ENCODE measurements around the gene VIT.

VIT gene

DNA sequence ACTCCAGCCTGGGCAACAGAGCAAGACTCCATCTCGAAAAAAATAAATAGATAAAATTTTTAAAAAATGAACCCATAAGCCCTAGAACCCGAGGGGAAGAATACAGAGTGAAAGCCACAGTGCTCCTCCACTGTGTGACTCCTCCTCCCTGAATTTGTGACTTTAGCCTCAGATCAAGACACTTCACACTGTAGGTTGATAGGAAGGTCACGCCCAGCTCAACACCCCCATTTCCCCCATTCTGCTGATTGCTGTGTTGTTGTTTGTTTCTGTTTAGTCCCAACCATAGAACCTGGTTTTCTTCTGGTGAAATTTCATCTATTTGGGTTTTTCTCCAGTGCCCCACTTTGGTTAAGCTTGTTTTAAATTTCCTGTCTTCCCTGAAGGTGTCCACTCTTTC, 102.2 kb downstream of the VIT start:
- TF ChIP-seq, protein P1, sequence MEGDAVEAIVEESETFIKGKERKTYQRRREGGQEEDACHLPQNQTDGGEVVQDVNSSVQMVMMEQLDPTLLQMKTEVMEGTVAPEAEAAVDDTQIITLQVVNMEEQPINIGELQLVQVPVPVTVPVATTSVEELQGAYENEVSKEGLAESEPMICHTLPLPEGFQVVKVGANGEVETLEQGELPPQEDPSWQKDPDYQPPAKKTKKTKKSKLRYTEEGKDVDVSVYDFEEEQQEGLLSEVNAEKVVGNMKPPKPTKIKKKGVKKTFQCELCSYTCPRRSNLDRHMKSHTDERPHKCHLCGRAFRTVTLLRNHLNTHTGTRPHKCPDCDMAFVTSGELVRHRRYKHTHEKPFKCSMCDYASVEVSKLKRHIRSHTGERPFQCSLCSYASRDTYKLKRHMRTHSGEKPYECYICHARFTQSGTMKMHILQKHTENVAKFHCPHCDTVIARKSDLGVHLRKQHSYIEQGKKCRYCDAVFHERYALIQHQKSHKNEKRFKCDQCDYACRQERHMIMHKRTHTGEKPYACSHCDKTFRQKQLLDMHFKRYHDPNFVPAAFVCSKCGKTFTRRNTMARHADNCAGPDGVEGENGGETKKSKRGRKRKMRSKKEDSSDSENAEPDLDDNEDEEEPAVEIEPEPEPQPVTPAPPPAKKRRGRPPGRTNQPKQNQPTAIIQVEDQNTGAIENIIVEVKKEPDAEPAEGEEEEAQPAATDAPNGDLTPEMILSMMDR (IDR thresholded peaks at IDR 0.05; ENCODE audit: low read depth, low read length, missing control alignments) = no peak

GRCh38 chr2:36800381-36800780, 103.9 kb downstream of the VIT start:
- no peak overlapping the region for H3K4me3 ChIP-seq (ENCODE audit: low read depth, low read length)
- TF ChIP-seq, protein P1 (IDR thresholded peaks at IDR 0.05; ENCODE audit: low read depth, low read length, missing control alignments) = no peak
- no peak for DNase-seq (ENCODE audit: low read depth)

More for the DNA sequence above, 102.2 kb downstream of the VIT start:
- no peak overlapping the region for H3K4me3 ChIP-seq (ENCODE audit: low read depth, low read length)
- no peak for DNase-seq (ENCODE audit: low read depth)

DNA sequence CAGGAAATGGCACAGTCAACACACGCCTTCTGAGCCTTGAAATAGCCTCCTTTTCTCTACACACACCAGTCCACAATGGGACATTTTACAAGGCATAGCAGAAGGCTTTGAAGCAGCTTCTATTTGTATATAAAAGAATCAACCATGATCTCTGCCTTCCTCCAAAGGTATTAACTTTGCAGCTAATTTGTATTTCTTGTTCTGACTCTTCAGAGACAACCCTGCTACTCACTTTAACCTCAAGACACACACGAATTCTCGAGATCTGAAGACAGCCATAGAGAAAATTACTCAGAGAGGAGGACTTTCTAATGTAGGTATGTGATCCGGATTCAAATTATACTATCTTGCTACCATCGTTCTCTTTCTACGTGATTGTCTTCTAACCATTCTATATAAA, 104.6 kb downstream of the VIT start:
- TF ChIP-seq, protein P1 (IDR thresholded peaks at IDR 0.05; ENCODE audit: low read depth, low read length, missing control alignments) = no peak
- DNase-seq (ENCODE audit: low read depth) = no peak
- no peak overlapping the region for H3K4me3 ChIP-seq (ENCODE audit: low read depth, low read length)

- no peak overlapping the region for H3K4me3 ChIP-seq (ENCODE audit: low read depth, low read length)
- no peak for DNase-seq (ENCODE audit: low read depth)
Observed at GRCh38 chr2:36802952-36803351, 106.4 kb downstream of the VIT start.

GRCh38 chr2:36805635-36806224, 109.2 kb downstream of the VIT start:
- no peak overlapping the region for H3K4me3 ChIP-seq (ENCODE audit: low read depth, low read length)
- TF ChIP-seq, protein P1 (IDR thresholded peaks at IDR 0.05; ENCODE audit: low read depth, low read length, missing control alignments) = no peak
- DNase-seq (ENCODE audit: low read depth) = no peak

More at GRCh38 chr2:36802952-36803351, 106.4 kb downstream of the VIT start:
- TF ChIP-seq, protein P1 (IDR thresholded peaks at IDR 0.05; ENCODE audit: low read depth, low read length, missing control alignments) = no peak

- H3K4me3 ChIP-seq (ENCODE audit: low read depth, low read length) = no peak overlapping the region
- TF ChIP-seq, protein P1 (IDR thresholded peaks at IDR 0.05; ENCODE audit: low read depth, low read length, missing control alignments) = no peak
- no peak for DNase-seq (ENCODE audit: low read depth)
Observed at GRCh38 chr2:36807223-36807886, 110.8 kb downstream of the VIT start.

Measured in GM12864 (cell line).